Stimulated activated CD4-positive, alpha-beta T cell treated with anti-CD3 and anti-CD28 coated beads, Interleukin-12 subunit alpha, Interleukin-12 subunit beta, amount 100 ng/mL, for 48 hours (primary cell): Measurements from ENCODE around the gene SLC13A3.

Experiments used
- DNase-seq, 3 donors: peaks; one replicate each; pipeline ENCODE4 v3.0.0-alpha.2; 2020; ENCODE audit warnings: low read depth in 2 of 3, low spot score in 1 of 3

Gene SLC13A3

DNA sequence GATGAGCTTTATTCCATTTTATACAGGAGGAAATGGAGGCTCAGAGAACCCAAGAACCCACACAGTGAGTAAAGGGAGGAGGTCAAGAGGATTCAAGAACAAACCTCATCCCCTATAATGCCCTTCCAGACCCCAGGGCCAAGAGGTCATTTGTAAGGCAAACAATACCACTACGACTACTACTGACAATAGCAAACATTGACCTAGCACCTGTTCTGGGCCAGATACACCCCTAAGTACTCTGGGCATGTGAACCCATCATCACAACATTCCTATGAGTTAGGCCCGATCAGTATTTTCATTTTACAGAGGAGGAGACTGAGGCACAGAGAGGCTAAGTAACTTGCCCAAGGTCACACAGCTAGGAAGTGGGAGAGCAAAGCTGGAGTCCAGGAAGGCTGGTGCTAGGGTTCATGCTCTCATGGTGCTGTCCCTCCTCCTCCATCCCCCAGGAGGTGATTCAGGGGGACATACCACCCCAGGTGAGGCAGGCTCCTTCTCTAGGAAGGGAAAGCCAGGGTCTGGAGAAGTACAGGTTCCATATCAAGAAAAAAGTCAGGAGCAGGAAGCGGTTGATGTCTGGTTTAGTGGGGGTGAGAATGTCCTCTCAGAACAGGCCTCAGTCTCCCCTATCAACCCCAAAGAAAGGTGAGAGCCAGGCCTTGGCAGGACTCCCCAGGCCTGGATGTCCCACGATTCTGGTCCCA is 13.7 kb downstream of the SLC13A3 start:
- no peak for DNase-seq

DNA sequence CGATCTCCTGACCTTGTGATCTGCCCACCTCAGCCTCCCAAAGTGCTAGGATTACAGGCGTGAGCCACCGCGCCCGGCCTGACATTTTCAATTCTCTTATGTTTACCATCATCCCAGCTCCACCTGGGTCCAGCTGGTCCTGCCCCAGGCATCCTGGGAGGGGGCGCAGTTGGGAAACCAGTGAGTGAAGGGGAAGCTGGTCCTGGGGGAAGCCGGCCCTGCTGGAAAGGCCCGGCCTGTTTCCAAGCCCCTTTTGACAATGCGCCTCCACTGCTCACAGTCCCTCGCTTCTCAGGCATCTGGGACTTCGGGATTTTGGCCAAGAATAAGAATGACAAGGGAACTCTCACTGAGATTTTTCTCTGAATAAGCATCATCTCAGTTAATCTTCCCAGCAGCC is 14.2 kb downstream of the SLC13A3 start:
- DNase-seq: no peak

- DNase-seq: no peak
These were observed 14.7 kb downstream of the SLC13A3 start for GRCh38 chr20:46636514-46636913.

GRCh38 chr20:46635514-46636136 is 15.6 kb downstream of the SLC13A3 start:
- no peak for DNase-seq

DNA sequence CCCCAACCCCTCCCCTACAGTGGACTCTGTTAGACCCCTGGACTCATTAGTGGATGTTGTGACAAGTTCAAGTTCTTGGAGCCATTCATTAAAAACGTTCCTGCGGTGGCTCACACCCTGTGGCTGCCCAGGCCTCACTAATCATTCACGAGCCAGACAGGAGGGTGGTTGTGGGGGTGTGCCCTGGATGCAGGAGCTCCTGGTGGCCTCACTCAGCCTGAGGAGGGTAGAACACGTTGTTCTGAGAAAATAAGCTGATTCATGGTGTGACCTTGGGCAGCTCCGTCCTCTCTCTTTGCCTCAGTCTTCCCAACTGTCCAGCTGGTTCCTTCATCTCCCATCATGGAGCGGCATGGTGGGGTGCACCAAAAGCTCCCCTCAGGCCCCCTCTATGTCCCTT is 16.7 kb downstream of the SLC13A3 start:
- DNase-seq: no peak

DNA sequence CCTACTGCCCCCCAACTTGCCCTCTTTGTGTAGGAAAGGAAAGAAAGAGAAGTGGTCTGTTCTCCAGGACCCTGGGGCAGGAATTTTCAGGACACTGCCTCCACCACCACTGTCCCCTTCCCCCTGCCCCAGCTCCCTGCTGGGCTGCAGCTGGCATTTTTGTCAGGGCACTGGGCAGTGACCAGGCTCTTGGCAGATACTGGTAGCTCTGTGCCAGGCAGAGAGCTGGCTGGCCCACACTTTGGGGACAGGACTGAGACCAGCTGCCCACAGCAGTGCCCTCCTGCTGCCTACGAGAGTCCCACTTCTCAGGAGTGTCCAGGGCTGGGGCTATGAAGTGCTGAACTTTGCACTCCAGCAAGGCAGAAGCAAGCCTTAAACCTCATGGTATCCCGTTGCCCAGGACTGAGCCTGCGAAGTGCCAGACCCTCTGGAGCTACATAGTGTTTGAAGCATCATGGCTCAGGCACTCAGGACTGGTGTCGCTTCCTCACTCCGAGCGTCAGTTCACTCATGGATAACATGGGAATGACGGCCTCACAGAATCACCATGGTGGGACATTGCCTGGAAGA is 19.3 kb downstream of the SLC13A3 start:
- no peak for DNase-seq

DNA sequence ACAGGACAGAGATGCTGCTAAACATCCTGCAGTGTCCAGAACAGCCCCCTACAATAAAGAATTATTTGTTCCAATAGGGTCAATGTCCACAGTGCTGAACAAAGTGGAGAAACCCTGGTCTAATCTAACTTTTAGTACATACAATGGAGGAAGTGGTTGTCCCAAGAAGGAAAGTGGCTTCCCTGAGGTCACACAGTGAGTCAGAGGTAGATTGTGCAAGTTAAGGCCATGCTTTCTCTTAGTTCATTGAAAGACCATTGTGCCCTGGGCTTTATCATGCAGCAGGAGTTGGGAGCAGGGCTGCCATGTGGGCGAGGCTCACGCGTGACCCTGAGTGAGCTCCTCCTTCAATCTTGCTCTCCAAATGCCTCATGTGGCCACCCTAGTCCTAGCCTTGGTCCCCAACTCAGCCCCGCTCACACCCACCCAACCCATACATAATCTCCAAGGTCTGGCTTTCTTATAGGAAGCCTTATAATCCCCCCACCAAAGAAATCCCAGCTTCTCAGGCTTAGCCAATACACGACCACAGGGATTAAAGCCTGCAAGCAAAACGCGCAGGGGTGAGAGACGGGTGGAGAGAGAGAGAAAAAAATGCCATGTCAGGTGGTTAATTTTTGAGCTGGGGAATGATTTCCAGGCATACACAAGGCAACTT is 19.9 kb downstream of the SLC13A3 start:
- no peak for DNase-seq

DNA sequence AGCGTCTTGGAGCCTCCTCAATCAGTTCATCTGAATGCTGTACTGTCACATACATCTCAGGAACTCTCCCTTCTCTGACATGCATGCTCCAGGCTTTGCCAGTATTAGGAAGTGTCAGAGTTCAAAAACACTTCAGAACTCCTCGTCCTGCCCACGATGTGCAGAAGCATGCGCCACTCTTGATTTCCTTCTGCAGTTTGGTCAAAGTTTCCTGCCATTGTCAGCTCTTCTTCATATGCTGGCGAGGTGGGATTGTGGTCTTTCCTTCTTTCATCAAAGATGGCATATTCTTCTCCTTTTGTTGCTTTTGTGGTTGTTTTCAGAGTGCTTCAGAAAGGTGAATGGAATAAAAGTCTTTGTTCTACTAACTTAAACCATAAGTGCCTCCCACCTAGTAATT is 21.0 kb downstream of the SLC13A3 start:
- DNase-seq: no peak

- DNase-seq: no peak
These were observed 21.9 kb downstream of the SLC13A3 start for GRCh38 chr20:46629341-46629740.

DNA sequence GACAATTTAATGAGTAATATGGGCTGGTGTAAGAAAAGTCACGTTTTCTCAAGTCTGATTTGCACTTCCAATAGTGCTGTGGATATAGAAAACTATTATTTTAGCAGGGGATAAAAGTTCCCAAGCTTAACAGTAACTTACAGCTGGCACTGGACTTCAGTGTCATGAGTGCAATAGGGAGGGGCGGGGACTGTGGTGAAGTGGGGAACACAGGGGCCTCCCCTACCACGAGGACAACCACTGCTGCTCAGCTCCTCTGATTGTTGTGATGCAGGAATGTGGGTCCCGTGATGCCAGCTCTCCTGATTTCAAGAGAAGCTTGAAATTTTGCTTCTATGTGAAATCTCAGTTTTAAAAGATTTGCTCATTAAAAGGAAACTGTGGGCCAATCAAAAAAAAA is 24.0 kb downstream of the SLC13A3 start:
- no peak for DNase-seq

- DNase-seq: no peak
These were observed 24.5 kb downstream of the SLC13A3 start for GRCh38 chr20:46626758-46627157.

GRCh38 chr20:46625875-46626373 is 25.3 kb downstream of the SLC13A3 start:
- no peak for DNase-seq

- DNase-seq: no peak
These were observed 26.3 kb downstream of the SLC13A3 start for GRCh38 chr20:46624946-46625345.

- no peak for DNase-seq
These were observed 29.1 kb downstream of the SLC13A3 start for GRCh38 chr20:46622165-46622564.

DNA sequence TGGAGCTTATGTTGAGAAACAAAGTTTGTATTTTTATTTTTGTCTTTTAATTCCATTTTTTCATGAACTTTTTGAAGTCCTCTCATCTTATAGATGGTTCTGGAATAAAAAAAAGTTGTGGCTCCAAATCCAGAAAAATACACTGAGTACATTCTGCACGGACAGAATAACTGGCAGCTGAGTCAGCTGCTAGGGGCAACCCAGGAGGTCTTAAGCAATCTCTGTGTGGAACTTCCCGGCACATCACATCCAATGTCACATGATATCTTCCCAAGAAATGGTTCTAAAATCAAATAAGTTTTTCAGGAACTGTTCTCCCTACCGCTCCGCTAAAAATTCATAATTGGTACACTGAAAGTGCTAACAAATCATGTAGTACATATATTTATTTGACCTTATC is 29.8 kb downstream of the SLC13A3 start:
- DNase-seq: no peak

DNA sequence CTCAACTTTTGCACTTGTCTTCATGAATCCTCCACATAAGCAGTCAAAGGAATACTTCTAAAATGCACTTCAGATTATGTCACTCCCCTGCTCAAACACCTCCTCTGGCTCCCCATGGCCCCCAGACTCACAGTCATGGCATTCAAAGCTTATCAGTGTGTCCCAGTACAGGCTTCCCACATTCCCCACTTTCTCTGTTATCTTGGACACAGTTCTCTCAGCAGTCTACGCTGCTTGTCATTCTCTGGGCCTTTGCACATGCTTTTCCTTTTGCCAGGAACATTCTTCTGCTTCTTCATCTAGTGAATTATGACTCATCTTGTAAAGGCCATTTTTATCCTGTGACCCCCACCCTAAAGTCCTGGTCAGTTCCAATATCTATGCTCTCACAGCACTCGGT is 31.8 kb downstream of the SLC13A3 start:
- DNase-seq: no peak

GRCh38 chr20:46618316-46619100 is 32.8 kb downstream of the SLC13A3 start:
- DNase-seq: no peak

- DNase-seq: no peak
These were observed 36.8 kb downstream of the SLC13A3 start for GRCh38 chr20:46614503-46614902.

GRCh38 chr20:46610145-46610544 is 41.1 kb downstream of the SLC13A3 start:
- DNase-seq: no peak

- DNase-seq: no peak
These were observed 42.2 kb downstream of the SLC13A3 start for GRCh38 chr20:46609043-46609442.

DNA sequence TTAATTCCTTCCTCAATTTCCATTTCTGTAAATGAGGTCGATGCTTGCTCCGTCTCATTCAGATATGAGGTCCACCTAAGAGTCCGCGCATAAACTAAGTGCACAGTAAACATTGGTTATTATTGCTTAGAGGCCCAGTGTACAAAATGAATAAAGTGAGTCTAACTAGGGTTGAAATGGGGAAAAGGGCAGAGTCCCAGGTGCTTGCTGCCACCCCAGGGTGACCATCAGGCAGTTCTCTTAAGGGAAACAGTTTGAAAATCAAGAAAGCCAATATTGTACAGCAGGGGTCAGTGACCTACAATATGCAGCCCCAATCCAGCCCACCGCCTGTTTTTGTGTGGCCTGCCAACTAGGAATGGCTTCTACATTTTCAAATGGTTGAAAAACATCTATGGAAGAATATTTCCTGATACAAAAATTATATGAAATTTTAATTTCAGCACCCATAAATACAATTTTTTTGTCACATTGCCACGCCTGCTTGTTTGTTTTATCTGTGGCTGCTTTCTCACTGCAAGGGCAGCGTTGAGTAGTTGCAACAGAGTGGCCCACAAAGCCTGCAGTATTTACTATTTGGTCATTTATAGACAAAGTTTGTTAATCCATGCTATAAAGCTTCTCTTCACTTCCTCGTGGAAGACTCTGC is 43.3 kb downstream of the SLC13A3 start:
- no peak for DNase-seq
